OCI-LY7 (cell line): Measurements from ENCODE around the gene OPTC. TPM values are rescaled to one million over a fixed set of nuclear protein-coding genes. Genes with fewer than 3 reads are reported as not detected.

Source experiments
- BruUV-seq: library from RNA; stranded (reverse); fragments of 400-500 nt; replicated peaks from 2 replicates; lab custom pipeline; 2021; lab: Mats Ljungman, UMichigan
- CTCF ChIA-PET: fragments of 300-600 bp; sonication (Branson Sonifier 250); formaldehyde crosslinking; loops from one replicate; lab custom pipeline; 2022; ENCODE audit warnings: antibody characterized with exemption; ENCODE audit not compliant: unreplicated experiment; lab: Charles Lee
- POLR2A ChIA-PET: fragments of 300-600 bp; sonication (Branson Sonifier 250); formaldehyde crosslinking; loops from one replicate; lab custom pipeline; 2022; ENCODE audit warnings: antibody characterized with exemption; lab: Charles Lee
- DNase-seq: peaks from one replicate; pipeline ENCODE4 v3.0.0-alpha.2; 2015; ENCODE audit warnings: low spot score
- H2AFZ ChIP-seq: fragments of 200-600 bp; sonication (generic), shearing (Covaris generic); 2 replicates; pipeline ENCODE4 v1.6.1; 2014; ENCODE audit warnings: mild to moderate bottlenecking, antibody characterized with exemption, low read length, moderate library complexity
- H3K27ac ChIP-seq: fragments of 200-600 bp; sonication (generic); 2 replicates; pipeline ENCODE4 v1.5.1; 2014; ENCODE audit warnings: mixed run types, low read depth, mild to moderate bottlenecking, moderate library complexity, low read length, inconsistent platforms; ENCODE audit not compliant: poor library complexity, severe bottlenecking
- H3K36me3 ChIP-seq: fragments of 200-600 bp; sonication (generic); 2 replicates; pipeline ENCODE4 v1.6.1; 2014; ENCODE audit warnings: mild to moderate bottlenecking, antibody characterized with exemption, low read length, moderate library complexity, mixed read lengths; ENCODE audit not compliant: insufficient read depth
- H3K4me1 ChIP-seq: fragments of 200-600 bp; sonication (generic); 2 replicates; pipeline ENCODE4 v1.5.1; 2014; ENCODE audit warnings: mild to moderate bottlenecking, low read length; ENCODE audit not compliant: insufficient read depth, poor library complexity, severe bottlenecking
- H3K4me2 ChIP-seq: fragments of 200-600 bp; sonication (generic); 2 replicates; pipeline ENCODE4 v1.6.1; 2014; ENCODE audit warnings: mild to moderate bottlenecking, low read length
- H3K4me3 ChIP-seq: fragments of 200-600 bp; sonication (generic); 2 replicates; pipeline ENCODE4 v1.5.1; 2014; ENCODE audit warnings: mild to moderate bottlenecking, low read depth, low read length; ENCODE audit not compliant: poor library complexity, severe bottlenecking
- H3K79me2 ChIP-seq: fragments of 200-600 bp; sonication (generic); 2 replicates; pipeline ENCODE4 v1.6.1; 2016; ENCODE audit warnings: low read depth, mild to moderate bottlenecking, low read length, moderate library complexity, mixed read lengths; ENCODE audit not compliant: insufficient read depth
- H3K9me2 ChIP-seq: fragments of 200-600 bp; sonication (generic); 2 replicates; pipeline ENCODE4 v1.6.1; 2016; ENCODE audit warnings: mild to moderate bottlenecking, low read length, mixed read lengths; ENCODE audit not compliant: insufficient read depth
- H3K9me3 ChIP-seq: fragments of 200-600 bp; sonication (generic); 2 replicates; pipeline ENCODE4 v1.6.1; 2014; ENCODE audit warnings: mild to moderate bottlenecking, mixed run types, low read length, mixed read lengths
- H4K20me1 ChIP-seq: fragments of 200-600 bp; sonication (generic); 2 replicates; pipeline ENCODE4 v1.6.1; 2014; ENCODE audit warnings: mild to moderate bottlenecking, antibody characterized with exemption, low read length, moderate library complexity, mixed read lengths; ENCODE audit not compliant: insufficient read depth
- CTCF ChIP-seq: fragments of 200-600 bp; sonication (generic); conservative IDR thresholded peaks from 2 replicates; pipeline ENCODE4 v1.5.1; 2014; ENCODE audit warnings: mild to moderate bottlenecking, antibody characterized with exemption, low read length, moderate library complexity, mixed read lengths
- EZH2phosphoT487 ChIP-seq: fragments of 200-600 bp; sonication (generic); IDR thresholded peaks from 2 replicates; pipeline ENCODE4 v1.6.1; 2018; ENCODE audit warnings: low read depth, borderline replicate concordance, mild to moderate bottlenecking, mixed run types, antibody characterized with exemption, low read length, moderate library complexity, mixed read lengths
- intact Hi-C: fragments of 100-400 bp; cut with micrococcal nuclease; formaldehyde crosslinking; loops from one replicate; pipeline ENCODE4 v1.10.0; 2022; ENCODE audit not compliant: unreplicated experiment
- total RNA-seq, 2 experiments: library from RNA; depleted of rRNA in 1 of 2; stranded (reverse); fragments of >200 nt in 1 of 2; shearing (Covaris generic) in 1 of 2; gene quantifications; 2 replicates each; pipeline ENCODE4 v1.2.3, GENCODE V29; 2014 to 2022

OPTC gene
- total RNA-seq, 2 experiments from 2014 or later, result not detected

DNA sequence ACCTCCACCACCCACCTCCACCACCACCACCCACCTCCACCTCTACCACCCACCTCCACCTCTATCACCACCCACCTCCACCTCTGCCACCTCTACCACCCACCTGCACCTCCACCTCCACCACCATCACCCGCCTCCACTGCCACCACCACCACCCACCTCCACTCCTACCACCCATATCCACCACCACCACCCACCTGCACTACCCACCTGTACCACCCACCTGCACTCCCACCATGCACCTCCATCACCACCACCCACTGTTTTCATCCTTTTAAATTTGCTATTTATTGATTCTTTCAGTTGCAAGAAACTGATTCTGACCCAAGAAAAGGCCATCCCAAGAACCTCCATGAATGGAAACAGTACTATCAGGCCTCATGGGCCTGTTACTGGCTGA is 6.3 kb downstream of the OPTC start:
- no peak overlapping the region for H3K4me3 ChIP-seq
- BruUV-seq, result no TSS peak
- no peaks in the 10 kb centered on the region for H3K36me3 ChIP-seq
- no peak overlapping the region for H2AFZ ChIP-seq
- intact Hi-C loops, result loop anchor here (5.0 to 10.0 kb wide), 2 partner anchors 355 to 862 kb away; no protein-coding TSS in a partner anchor
- H3K9me3 ChIP-seq, result no peaks in the 10 kb centered on the region
- no peak overlapping the region for H3K4me2 ChIP-seq
- ChIA-PET POLR2A (no interaction called here), CTCF (no interaction called here)
- H3K79me2 ChIP-seq, result no peaks in the 10 kb centered on the region
- no peaks in the 10 kb centered on the region for H3K4me1 ChIP-seq
- TF ChIP-seq EZH2phosphoT487, result no peak
- TF ChIP-seq CTCF, result no peak
- H3K9me2 ChIP-seq, result no peaks in the 10 kb centered on the region
- no peaks in the 10 kb centered on the region for H4K20me1 ChIP-seq
- no peak overlapping the region for H3K27ac ChIP-seq
- no peak for DNase-seq

- H3K4me2 ChIP-seq, result no peak overlapping the region
- no peak for TF ChIP-seq CTCF
- no peak for TF ChIP-seq EZH2phosphoT487
- no peaks in the 10 kb centered on the region for H4K20me1 ChIP-seq
- intact Hi-C loops, result loop anchor here (1.0 to 10.0 kb wide), 3 partner anchors 198 to 858 kb away; no protein-coding TSS in a partner anchor
- DNase-seq, result no peak
- H2AFZ ChIP-seq, result no peak overlapping the region
- H3K27ac ChIP-seq, result no peak overlapping the region
- H3K4me3 ChIP-seq, result no peak overlapping the region
- POLR2A ChIA-PET, result no interaction called here
- H3K9me2 ChIP-seq, result no peaks in the 10 kb centered on the region
- no peaks in the 10 kb centered on the region for H3K4me1 ChIP-seq
- H3K36me3 ChIP-seq, result no peaks in the 10 kb centered on the region
- no TSS peak for BruUV-seq
- no peaks in the 10 kb centered on the region for H3K9me3 ChIP-seq
- H3K79me2 ChIP-seq, result no peaks in the 10 kb centered on the region
- CTCF ChIA-PET, result interaction anchor here (0.5 to 2.0 kb wide), 2 partner anchors 125 to 198 kb away, joined by 3 to 11 read pairs; no protein-coding TSS in a partner anchor
These were observed 9.9 kb downstream of the OPTC start for GRCh38 chr1:203503836-203504235.
